ENCODE results near the gene CCDC174.

CCDC174 gene

DNA sequence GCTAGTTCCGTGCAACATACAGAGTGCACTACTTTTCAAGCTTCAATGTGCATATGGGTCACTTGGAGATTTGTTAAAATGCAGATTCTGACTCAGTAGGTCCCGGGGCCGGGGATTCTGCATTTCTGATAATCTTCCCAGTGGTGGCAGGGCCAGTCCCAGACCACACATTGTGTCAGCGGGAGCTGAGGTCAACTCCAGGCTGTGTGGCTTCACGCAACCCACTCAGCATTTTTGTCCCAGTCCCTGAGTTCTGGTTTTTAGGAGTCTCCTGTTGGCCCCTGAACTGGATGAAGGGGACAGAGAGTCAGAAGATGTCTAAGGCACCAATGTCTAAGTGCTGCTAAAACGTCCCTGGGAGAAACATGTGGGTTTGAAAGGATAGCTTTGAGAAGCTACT lies 26.1 kb upstream of the CCDC174 start:
- Histone ChIP-seq H3K36me3 (ENCODE audit: control insufficient read depth in 2 of 2, insufficient read depth in 1 of 2, low read length in 2 of 2) (no peaks in the 10 kb centered on the region), H3K4me3 (ENCODE audit: low read depth, low read length) (no peak overlapping the region), H3K27ac (ENCODE audit: extremely low read depth, low read depth, low read length) (no peak overlapping the region), H3K4me1 (ENCODE audit: control insufficient read depth, insufficient read depth, low read length) (no peaks in the 10 kb centered on the region), H3K9me3 (ENCODE audit: control insufficient read depth, insufficient read depth, low read depth, low read length) (no peaks in the 10 kb centered on the region)
- ChIA-PET POLR2A (no interaction called here), CTCF (interaction anchor here (1.3 kb wide), 1 partner anchor 10 kb away, joined by 5 read pairs; no protein-coding TSS in a partner anchor)
- TF ChIP-seq, protein P1, sequence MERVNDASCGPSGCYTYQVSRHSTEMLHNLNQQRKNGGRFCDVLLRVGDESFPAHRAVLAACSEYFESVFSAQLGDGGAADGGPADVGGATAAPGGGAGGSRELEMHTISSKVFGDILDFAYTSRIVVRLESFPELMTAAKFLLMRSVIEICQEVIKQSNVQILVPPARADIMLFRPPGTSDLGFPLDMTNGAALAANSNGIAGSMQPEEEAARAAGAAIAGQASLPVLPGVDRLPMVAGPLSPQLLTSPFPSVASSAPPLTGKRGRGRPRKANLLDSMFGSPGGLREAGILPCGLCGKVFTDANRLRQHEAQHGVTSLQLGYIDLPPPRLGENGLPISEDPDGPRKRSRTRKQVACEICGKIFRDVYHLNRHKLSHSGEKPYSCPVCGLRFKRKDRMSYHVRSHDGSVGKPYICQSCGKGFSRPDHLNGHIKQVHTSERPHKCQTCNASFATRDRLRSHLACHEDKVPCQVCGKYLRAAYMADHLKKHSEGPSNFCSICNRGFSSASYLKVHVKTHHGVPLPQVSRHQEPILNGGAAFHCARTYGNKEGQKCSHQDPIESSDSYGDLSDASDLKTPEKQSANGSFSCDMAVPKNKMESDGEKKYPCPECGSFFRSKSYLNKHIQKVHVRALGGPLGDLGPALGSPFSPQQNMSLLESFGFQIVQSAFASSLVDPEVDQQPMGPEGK (tag by site-specific recombination; IDR thresholded peaks at IDR 0.05): no peak
- TF ChIP-seq, protein P2, sequence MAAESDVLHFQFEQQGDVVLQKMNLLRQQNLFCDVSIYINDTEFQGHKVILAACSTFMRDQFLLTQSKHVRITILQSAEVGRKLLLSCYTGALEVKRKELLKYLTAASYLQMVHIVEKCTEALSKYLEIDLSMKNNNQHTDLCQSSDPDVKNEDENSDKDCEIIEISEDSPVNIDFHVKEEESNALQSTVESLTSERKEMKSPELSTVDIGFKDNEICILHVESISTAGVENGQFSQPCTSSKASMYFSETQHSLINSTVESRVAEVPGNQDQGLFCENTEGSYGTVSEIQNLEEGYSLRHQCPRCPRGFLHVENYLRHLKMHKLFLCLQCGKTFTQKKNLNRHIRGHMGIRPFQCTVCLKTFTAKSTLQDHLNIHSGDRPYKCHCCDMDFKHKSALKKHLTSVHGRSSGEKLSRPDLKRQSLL (tag by site-specific recombination; IDR thresholded peaks at IDR 0.05): no peak
- TF ChIP-seq, protein P3, sequence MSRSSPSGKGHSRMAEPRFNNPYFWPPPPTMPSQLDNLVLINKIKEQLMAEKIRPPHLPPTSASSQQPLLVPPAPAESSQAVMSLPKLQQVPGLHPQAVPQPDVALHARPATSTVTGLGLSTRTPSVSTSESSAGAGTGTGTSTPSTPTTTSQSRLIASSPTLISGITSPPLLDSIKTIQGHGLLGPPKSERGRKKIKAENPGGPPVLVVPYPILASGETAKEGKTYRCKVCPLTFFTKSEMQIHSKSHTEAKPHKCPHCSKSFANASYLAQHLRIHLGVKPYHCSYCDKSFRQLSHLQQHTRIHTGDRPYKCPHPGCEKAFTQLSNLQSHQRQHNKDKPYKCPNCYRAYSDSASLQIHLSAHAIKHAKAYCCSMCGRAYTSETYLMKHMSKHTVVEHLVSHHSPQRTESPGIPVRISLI (tag by site-specific recombination; IDR thresholded peaks at IDR 0.05): no peak
- TF ChIP-seq SCRT1 (tag by site-specific recombination; IDR thresholded peaks at IDR 0.05; ENCODE audit: borderline replicate concordance) (no peak), ZNF623 (tag by site-specific recombination; IDR thresholded peaks at IDR 0.05) (no peak), ZNF837 (tag by site-specific recombination; IDR thresholded peaks at IDR 0.05) (no peak), ZNF514 (tag by site-specific recombination; IDR thresholded peaks at IDR 0.05) (no peak), GLIS2 (tag by site-specific recombination; IDR thresholded peaks at IDR 0.05) (no peak)

DNA sequence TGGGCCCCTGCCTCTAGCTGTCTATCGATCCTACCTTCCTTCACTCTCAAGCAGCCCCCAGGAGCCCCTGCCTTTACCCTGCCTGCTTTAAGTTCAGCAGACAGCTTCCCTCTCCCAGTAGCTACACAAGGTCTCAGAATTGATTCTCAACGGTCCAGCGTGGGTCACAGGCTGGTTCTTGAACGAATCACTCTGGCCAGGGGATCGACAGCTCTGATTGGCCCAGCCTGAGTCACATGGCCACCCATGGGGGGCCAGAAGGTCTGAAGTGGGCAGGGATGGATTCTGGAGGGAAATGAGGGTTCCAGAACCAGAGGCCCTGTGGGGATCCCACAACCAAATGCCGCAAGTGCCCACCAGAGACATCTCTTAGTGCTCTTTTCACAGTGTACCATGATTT lies 23.7 kb upstream of the CCDC174 start:
- H3K9me3 ChIP-seq (ENCODE audit: control insufficient read depth, insufficient read depth, low read depth, low read length): no peaks in the 10 kb centered on the region
- no peak overlapping the region for H3K27ac ChIP-seq (ENCODE audit: extremely low read depth, low read depth, low read length)
- H3K4me3 ChIP-seq (ENCODE audit: low read depth, low read length): no peak overlapping the region
- CTCF ChIA-PET: interaction anchor here (0.9 kb wide), 1 partner anchor 294 kb away, joined by 3 read pairs; no protein-coding TSS in a partner anchor
- POLR2A ChIA-PET: no interaction called here
- H3K4me1 ChIP-seq (ENCODE audit: control insufficient read depth, insufficient read depth, low read length): no peaks in the 10 kb centered on the region
- H3K36me3 ChIP-seq (ENCODE audit: control insufficient read depth in 2 of 2, insufficient read depth in 1 of 2, low read length in 2 of 2): no peaks in the 10 kb centered on the region
- TF ChIP-seq KLF1 (tag by site-specific recombination; IDR thresholded peaks at IDR 0.05) (no peak), ZNF701 (tag by site-specific recombination; IDR thresholded peaks at IDR 0.05) (no peak), ZSCAN30 (tag by site-specific recombination; IDR thresholded peaks at IDR 0.05) (no peak), ZNF174 (tag by site-specific recombination; IDR thresholded peaks at IDR 0.05) (no peak), ZBTB7A (tag by site-specific recombination; IDR thresholded peaks at IDR 0.05; ENCODE audit: low read depth) (no peak), ZBTB20 (tag by site-specific recombination; IDR thresholded peaks at IDR 0.05) (no peak), ZNF112 (tag by site-specific recombination; IDR thresholded peaks at IDR 0.05) (no peak), ZNF354C (tag by site-specific recombination; IDR thresholded peaks at IDR 0.05; ENCODE audit: borderline replicate concordance, low read depth) (no peak), ZNF830 (tag by site-specific recombination; IDR thresholded peaks at IDR 0.05; ENCODE audit: low read depth) (no peak), ZNF133 (tag by site-specific recombination; IDR thresholded peaks at IDR 0.05) (no peak), ZFP3 (tag by site-specific recombination; IDR thresholded peaks at IDR 0.05; ENCODE audit: low read depth) (no peak), ZFP37 (tag by site-specific recombination; IDR thresholded peaks at IDR 0.05) (no peak), ZNF223 (tag by site-specific recombination; IDR thresholded peaks at IDR 0.05) (no peak)
- TF ChIP-seq, protein P4, sequence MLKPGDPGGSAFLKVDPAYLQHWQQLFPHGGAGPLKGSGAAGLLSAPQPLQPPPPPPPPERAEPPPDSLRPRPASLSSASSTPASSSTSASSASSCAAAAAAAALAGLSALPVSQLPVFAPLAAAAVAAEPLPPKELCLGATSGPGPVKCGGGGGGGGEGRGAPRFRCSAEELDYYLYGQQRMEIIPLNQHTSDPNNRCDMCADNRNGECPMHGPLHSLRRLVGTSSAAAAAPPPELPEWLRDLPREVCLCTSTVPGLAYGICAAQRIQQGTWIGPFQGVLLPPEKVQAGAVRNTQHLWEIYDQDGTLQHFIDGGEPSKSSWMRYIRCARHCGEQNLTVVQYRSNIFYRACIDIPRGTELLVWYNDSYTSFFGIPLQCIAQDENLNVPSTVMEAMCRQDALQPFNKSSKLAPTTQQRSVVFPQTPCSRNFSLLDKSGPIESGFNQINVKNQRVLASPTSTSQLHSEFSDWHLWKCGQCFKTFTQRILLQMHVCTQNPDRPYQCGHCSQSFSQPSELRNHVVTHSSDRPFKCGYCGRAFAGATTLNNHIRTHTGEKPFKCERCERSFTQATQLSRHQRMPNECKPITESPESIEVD (tag by site-specific recombination; IDR thresholded peaks at IDR 0.05): no peak
- TF ChIP-seq, protein P5, sequence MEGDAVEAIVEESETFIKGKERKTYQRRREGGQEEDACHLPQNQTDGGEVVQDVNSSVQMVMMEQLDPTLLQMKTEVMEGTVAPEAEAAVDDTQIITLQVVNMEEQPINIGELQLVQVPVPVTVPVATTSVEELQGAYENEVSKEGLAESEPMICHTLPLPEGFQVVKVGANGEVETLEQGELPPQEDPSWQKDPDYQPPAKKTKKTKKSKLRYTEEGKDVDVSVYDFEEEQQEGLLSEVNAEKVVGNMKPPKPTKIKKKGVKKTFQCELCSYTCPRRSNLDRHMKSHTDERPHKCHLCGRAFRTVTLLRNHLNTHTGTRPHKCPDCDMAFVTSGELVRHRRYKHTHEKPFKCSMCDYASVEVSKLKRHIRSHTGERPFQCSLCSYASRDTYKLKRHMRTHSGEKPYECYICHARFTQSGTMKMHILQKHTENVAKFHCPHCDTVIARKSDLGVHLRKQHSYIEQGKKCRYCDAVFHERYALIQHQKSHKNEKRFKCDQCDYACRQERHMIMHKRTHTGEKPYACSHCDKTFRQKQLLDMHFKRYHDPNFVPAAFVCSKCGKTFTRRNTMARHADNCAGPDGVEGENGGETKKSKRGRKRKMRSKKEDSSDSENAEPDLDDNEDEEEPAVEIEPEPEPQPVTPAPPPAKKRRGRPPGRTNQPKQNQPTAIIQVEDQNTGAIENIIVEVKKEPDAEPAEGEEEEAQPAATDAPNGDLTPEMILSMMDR (tag by site-specific recombination; IDR thresholded peaks at IDR 0.05): no peak
- TF ChIP-seq, protein P6, sequence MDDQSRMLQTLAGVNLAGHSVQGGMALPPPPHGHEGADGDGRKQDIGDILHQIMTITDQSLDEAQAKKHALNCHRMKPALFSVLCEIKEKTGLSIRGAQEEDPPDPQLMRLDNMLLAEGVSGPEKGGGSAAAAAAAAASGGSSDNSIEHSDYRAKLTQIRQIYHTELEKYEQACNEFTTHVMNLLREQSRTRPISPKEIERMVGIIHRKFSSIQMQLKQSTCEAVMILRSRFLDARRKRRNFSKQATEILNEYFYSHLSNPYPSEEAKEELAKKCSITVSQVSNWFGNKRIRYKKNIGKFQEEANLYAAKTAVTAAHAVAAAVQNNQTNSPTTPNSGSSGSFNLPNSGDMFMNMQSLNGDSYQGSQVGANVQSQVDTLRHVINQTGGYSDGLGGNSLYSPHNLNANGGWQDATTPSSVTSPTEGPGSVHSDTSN (CRISPR knock-in tag; IDR thresholded peaks at IDR 0.05): no peak

Measured in HEK293 (cell line).